HepG2 (cell line): ENCODE data around the gene CTNNA3. TPM values are rescaled to one million over a fixed set of nuclear protein-coding genes. Genes with fewer than 3 reads are reported as not detected.

Source experiments
- ATAC-seq: fragments of 200-7000 bp; cut with Tn5 transposase; 3 replicates; pipeline ENCODE4 v1.9.1; 2020; ENCODE audit warnings: mild to moderate bottlenecking, moderate library complexity
- BruUV-seq: library from RNA; stranded (reverse); fragments of 400-500 nt; replicated peaks from 2 replicates; lab custom pipeline; 2021; lab: Mats Ljungman, UMichigan
- CTCF ChIA-PET: fragments of 300-600 bp; formaldehyde crosslinking; extraction: SDS; loops from one replicate; lab custom pipeline; 2021; ENCODE audit warnings: low total read pairs, inconsistent platforms, low intra/inter-chr PET ratio; lab: Yijun Ruan, JAX
- POLR2A ChIA-PET: fragments of 350-600 bp; sonication (Branson Sonifier 250); formaldehyde crosslinking; loops from one replicate; lab custom pipeline; 2020; ENCODE audit warnings: antibody characterized with exemption, inconsistent platforms; lab: Yijun Ruan, JAX
- DNase-seq: peaks from one replicate; pipeline ENCODE4 v3.0.0-alpha.2; 2015; ENCODE audit warnings: low spot score
- FAIRE-seq: peaks from 3 replicates; lab custom pipeline; 2011; peaks lifted over from hg19 to GRCh38; lab: Jason Lieb, UNC
- H2AFZ ChIP-seq: one replicate; pipeline ENCODE4 v1.6.1; 2011; ENCODE audit warnings: low read length, inconsistent platforms
- H3K27ac ChIP-seq: fragments of 300-600 bp; 3 replicates; pipeline ENCODE4 v1.8.0; 2011; ENCODE audit warnings: mixed run types, mild to moderate bottlenecking, mixed read lengths, low read length, inconsistent platforms; ENCODE audit not compliant: insufficient read depth; ENCODE audit errors: extremely low read length
- H3K27me3 ChIP-seq, 2 experiments: fragments of 200-600 bp in 1 of 2; 2 replicates in 1 of 2; 3 replicates in 1 of 2; pipeline versions ENCODE4 v1.6.0 to v1.8.0; 2011; ENCODE audit warnings: low read length in 2 of 2, mild to moderate bottlenecking in 2 of 2, moderate library complexity in 2 of 2, inconsistent platforms in 1 of 2; ENCODE audit not compliant: insufficient read depth in 2 of 2, control insufficient read depth in 1 of 2
- H3K36me3 ChIP-seq, 2 experiments: fragments of 200-600 bp in 1 of 2; replicated peaks in 1 of 2; 2 replicates in 1 of 2; 3 replicates in 1 of 2; pipeline versions ENCODE4 v1.5.1 to v1.8.0; 2011; ENCODE audit warnings: low read length in 2 of 2, inconsistent platforms in 1 of 2; ENCODE audit not compliant: insufficient read depth in 2 of 2, control insufficient read depth in 1 of 2
- H3K4me1 ChIP-seq: 2 replicates; pipeline ENCODE4 v1.5.1; 2012; ENCODE audit warnings: low read length, inconsistent platforms; ENCODE audit not compliant: insufficient read depth
- H3K4me2 ChIP-seq: 2 replicates; pipeline ENCODE4 v1.6.0; 2011; ENCODE audit warnings: low read depth, low read length, inconsistent platforms
- H3K4me3 ChIP-seq, 3 experiments: fragments of 200-600 bp in 1 of 3; sonication (generic), shearing (Covaris generic) in 1 of 3; replicated peaks in 1 of 3; 2 replicates each; pipeline ENCODE4 v1.5.1; 2011 to 2016; ENCODE audit warnings: low read length in 3 of 3, inconsistent platforms in 2 of 3, low read depth in 2 of 3, mild to moderate bottlenecking in 2 of 3, control low read depth in 1 of 3, mixed read lengths in 1 of 3; ENCODE audit not compliant: insufficient read depth in 1 of 3
- H3K79me2 ChIP-seq: one replicate; pipeline ENCODE4 v1.6.1; 2011; ENCODE audit warnings: low read length, inconsistent platforms; ENCODE audit not compliant: insufficient read depth
- H3K9ac ChIP-seq: 2 replicates; pipeline ENCODE4 v1.6.0; 2011; ENCODE audit warnings: mild to moderate bottlenecking, low read depth, low read length, inconsistent platforms; ENCODE audit not compliant: insufficient read depth
- H3K9me3 ChIP-seq: 2 replicates; pipeline ENCODE4 v1.5.1; 2012; ENCODE audit warnings: mild to moderate bottlenecking, low read length
- H4K20me1 ChIP-seq: 2 replicates; pipeline ENCODE4 v1.6.0; 2011; ENCODE audit warnings: inconsistent platforms, mild to moderate bottlenecking, low read length, moderate library complexity; ENCODE audit not compliant: insufficient read depth
- ARID4A ChIP-seq: sonication (generic); formaldehyde crosslinking; IDR thresholded peaks from 2 replicates; pipeline ENCODE4 v1.5.0; 2020; ENCODE audit warnings: mild to moderate bottlenecking, missing genetic modification reagents, borderline replicate concordance
- ETV5 ChIP-seq: IDR thresholded peaks from 2 replicates; pipeline ENCODE4 v1.6.1; 2018; ENCODE audit warnings: missing biosample characterization, missing genetic modification reagents, inconsistent platforms, borderline replicate concordance
- FOXK1 ChIP-seq: sonication (generic); formaldehyde crosslinking; IDR thresholded peaks from 2 replicates; pipeline ENCODE4 v1.4.0; 2020; ENCODE audit warnings: low read depth, missing genetic modification reagents, borderline replicate concordance
- FOXO4 ChIP-seq: sonication (generic); formaldehyde crosslinking; conservative IDR thresholded peaks from 2 replicates; pipeline ENCODE4 v1.8.1; 2023; ENCODE audit warnings: missing genetic modification reagents
- SOX5 ChIP-seq: IDR thresholded peaks from 2 replicates; pipeline ENCODE4 v1.6.1; 2016; ENCODE audit warnings: borderline replicate concordance
- ZNF501 ChIP-seq: sonication (generic); formaldehyde crosslinking; IDR thresholded peaks from 2 replicates; pipeline ENCODE4 v1.5.1; 2020; ENCODE audit warnings: mild to moderate bottlenecking, moderate library complexity, missing genetic modification reagents
- WGBS: methylation state at CpG from one replicate; pipeline ENCODE4 v1.1.6; 2017; ENCODE audit warnings: low lambda C conversion rate; 5-methylcytosine and 5-hydroxymethylcytosine counted together
- in situ Hi-C: cut with HindIII; loops from 2 replicates; pipeline ENCODE4 v1.10.0; 2017; ENCODE audit warnings: low pct_unique_long_range_greater_than_20kb; ENCODE audit not compliant: extremely low pct_ligation_motif_present
- intact Hi-C: fragments of 100-400 bp; cut with micrococcal nuclease; formaldehyde crosslinking; loops from one replicate; pipeline ENCODE4 v1.10.0; 2022; ENCODE audit not compliant: unreplicated experiment
- polyA plus RNA-seq, 8 experiments: library from polyadenylated mRNA; depleted of rRNA in 3 of 8; stranded (reverse) in 7 of 8; unstranded in 1 of 8; fragments of >200 nt; fragmentation: Illumina TruSeq in 4 of 8; extraction: Trizol in 4 of 8; gene quantifications; 2 replicates each; pipeline versions ENCODE4 v1.2.1 to v1.2.3, GENCODE V29; 2011 to 2016; ENCODE audit warnings: low read depth in 4 of 8, missing spikeins in 1 of 8, mixed read lengths in 1 of 8; ENCODE audit not compliant: insufficient read depth in 1 of 8
- total RNA-seq, 5 experiments: library from RNA; depleted of rRNA; stranded (reverse); fragments of >200 nt; fragmentation: Illumina TruSeq; extraction: Trizol; gene quantifications; 2 replicates each; pipeline ENCODE4 v1.2.3, GENCODE V29; 2016; ENCODE audit warnings: low read depth in 1 of 5
- TF ChIP-seq, protein P1 (sequence below), 2 experiments: sonication (generic) in 1 of 2; formaldehyde crosslinking in 1 of 2; IDR thresholded peaks; 2 replicates each; pipeline versions ENCODE4 v1.6.1 to v1.9.0; 2014 to 2022; ENCODE audit warnings: antibody characterized with exemption in 1 of 2, borderline replicate concordance in 1 of 2, inconsistent platforms in 1 of 2, low read depth in 1 of 2, missing genetic modification reagents in 1 of 2
- TF ChIP-seq, protein P2 (sequence below): sonication (generic); formaldehyde crosslinking; IDR thresholded peaks from 2 replicates; pipeline ENCODE4 v1.5.0; 2020; ENCODE audit warnings: mild to moderate bottlenecking, missing genetic modification reagents

Gene CTNNA3
- total and polyA plus RNA-seq, 2 of the 13 experiments (the other 11 are each of a cell fraction or from before 2014, with no cell fraction given) = not detected

GRCh38 chr10:66832781-66833422 is 863.1 kb downstream of the CTNNA3 start:
- POLR2A ChIA-PET = no interaction called here
- intact Hi-C loops = no loop called here
- H3K9me3 ChIP-seq = no peaks in the 10 kb centered on the region
- no peaks in the 10 kb centered on the region for H3K36me3 ChIP-seq
- ATAC-seq (no peak), FAIRE-seq (no peak), DNase-seq (no peak)
- in situ Hi-C loops = no loop called here
- BruUV-seq = no TSS peak
- no peak overlapping the region for H3K4me2 ChIP-seq
- H3K27me3 ChIP-seq = no peaks in the 10 kb centered on the region
- H3K4me1 ChIP-seq = no peaks in the 10 kb centered on the region
- CTCF ChIA-PET = no interaction called here
- no peaks in the 10 kb centered on the region for H4K20me1 ChIP-seq
- no peak overlapping the region for H3K9ac ChIP-seq
- H3K79me2 ChIP-seq = no peaks in the 10 kb centered on the region
- no peak overlapping the region for H3K4me3 ChIP-seq
- 32% methylated on average over 3 of the region's 3 CpGs for WGBS
- H2AFZ ChIP-seq = no peak overlapping the region
- no peak overlapping the region for H3K27ac ChIP-seq
- TF ChIP-seq, protein P1, sequence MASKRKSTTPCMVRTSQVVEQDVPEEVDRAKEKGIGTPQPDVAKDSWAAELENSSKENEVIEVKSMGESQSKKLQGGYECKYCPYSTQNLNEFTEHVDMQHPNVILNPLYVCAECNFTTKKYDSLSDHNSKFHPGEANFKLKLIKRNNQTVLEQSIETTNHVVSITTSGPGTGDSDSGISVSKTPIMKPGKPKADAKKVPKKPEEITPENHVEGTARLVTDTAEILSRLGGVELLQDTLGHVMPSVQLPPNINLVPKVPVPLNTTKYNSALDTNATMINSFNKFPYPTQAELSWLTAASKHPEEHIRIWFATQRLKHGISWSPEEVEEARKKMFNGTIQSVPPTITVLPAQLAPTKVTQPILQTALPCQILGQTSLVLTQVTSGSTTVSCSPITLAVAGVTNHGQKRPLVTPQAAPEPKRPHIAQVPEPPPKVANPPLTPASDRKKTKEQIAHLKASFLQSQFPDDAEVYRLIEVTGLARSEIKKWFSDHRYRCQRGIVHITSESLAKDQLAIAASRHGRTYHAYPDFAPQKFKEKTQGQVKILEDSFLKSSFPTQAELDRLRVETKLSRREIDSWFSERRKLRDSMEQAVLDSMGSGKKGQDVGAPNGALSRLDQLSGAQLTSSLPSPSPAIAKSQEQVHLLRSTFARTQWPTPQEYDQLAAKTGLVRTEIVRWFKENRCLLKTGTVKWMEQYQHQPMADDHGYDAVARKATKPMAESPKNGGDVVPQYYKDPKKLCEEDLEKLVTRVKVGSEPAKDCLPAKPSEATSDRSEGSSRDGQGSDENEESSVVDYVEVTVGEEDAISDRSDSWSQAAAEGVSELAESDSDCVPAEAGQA (IDR thresholded peaks at IDR 0.05; ENCODE audit: low read depth) = no peak
- TF ChIP-seq, protein P1 (CRISPR knock-in tag; IDR thresholded peaks at IDR 0.05; ENCODE audit: borderline replicate concordance) = no peak
- TF ChIP-seq FOXK1 (CRISPR knock-in tag) (no peak), SOX5 (CRISPR knock-in tag) (no peak), ARID4A (CRISPR knock-in tag) (no peak), ETV5 (CRISPR knock-in tag) (no peak), FOXO4 (CRISPR knock-in tag) (no peak), ZNF501 (no peak)
- TF ChIP-seq, protein P2, sequence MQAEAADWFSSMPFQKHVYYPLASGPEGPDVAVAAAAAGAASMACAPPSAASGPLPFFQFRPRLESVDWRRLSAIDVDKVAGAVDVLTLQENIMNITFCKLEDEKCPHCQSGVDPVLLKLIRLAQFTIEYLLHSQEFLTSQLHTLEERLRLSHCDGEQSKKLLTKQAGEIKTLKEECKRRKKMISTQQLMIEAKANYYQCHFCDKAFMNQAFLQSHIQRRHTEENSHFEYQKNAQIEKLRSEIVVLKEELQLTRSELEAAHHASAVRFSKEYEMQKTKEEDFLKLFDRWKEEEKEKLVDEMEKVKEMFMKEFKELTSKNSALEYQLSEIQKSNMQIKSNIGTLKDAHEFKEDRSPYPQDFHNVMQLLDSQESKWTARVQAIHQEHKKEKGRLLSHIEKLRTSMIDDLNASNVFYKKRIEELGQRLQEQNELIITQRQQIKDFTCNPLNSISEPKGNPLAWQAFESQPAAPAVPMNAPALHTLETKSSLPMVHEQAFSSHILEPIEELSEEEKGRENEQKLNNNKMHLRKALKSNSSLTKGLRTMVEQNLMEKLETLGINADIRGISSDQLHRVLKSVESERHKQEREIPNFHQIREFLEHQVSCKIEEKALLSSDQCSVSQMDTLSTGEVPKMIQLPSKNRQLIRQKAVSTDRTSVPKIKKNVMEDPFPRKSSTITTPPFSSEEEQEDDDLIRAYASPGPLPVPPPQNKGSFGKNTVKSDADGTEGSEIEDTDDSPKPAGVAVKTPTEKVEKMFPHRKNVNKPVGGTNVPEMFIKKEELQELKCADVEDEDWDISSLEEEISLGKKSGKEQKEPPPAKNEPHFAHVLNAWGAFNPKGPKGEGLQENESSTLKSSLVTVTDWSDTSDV = no peak
